IMR-90 (cell line): ENCODE results near the gene PRR5L. TPM values are rescaled to one million over a fixed set of nuclear protein-coding genes. Genes with fewer than 3 reads are reported as not detected.

ENCODE experiments used
- ATAC-seq: fragments of 200-7000 bp; cut with Tn5 transposase; 2 replicates; pipeline ENCODE4 v1.9.1; 2020; ENCODE audit warnings: low read depth, mild to moderate bottlenecking, moderate library complexity
- BruUV-seq: library from RNA; stranded (reverse); fragments of 400-500 nt; replicated peaks from 2 replicates; lab custom pipeline; 2021; lab: Mats Ljungman, UMichigan
- CTCF ChIA-PET: fragments of 300-600 bp; formaldehyde crosslinking; extraction: SDS; loops from one replicate; lab custom pipeline; 2021; ENCODE audit warnings: antibody characterized with exemption; lab: Yijun Ruan, JAX
- POLR2A ChIA-PET: fragments of 300-600 bp; sonication (Branson Sonifier 250); formaldehyde crosslinking; loops from one replicate; lab custom pipeline; 2022; ENCODE audit warnings: antibody characterized with exemption; ENCODE audit not compliant: unreplicated experiment; lab: Charles Lee
- DNase-seq: peaks from one replicate; pipeline ENCODE4 v3.0.0; 2013
- H2AFZ ChIP-seq: replicated peaks from 2 replicates; pipeline ENCODE3; 2013; ENCODE audit warnings: low read length, mild to moderate bottlenecking; ENCODE audit not compliant: poor library complexity
- H2AK5ac ChIP-seq: 2 replicates; pipeline ENCODE4 v1.6.1; 2013; ENCODE audit warnings: low read depth, low read length, inconsistent platforms
- H2AK9ac ChIP-seq: replicated peaks from 2 replicates; pipeline ENCODE3; 2013; ENCODE audit warnings: mild to moderate bottlenecking, low read depth, low read length, moderate library complexity; ENCODE audit not compliant: poor library complexity
- H2BK120ac ChIP-seq: 2 replicates; pipeline ENCODE4 v1.6.1; 2013; ENCODE audit warnings: low read depth, low read length, inconsistent platforms
- H2BK15ac ChIP-seq: 3 replicates; pipeline ENCODE4 v1.6.1; 2013; ENCODE audit warnings: low read depth, low read length, inconsistent platforms
- H2BK20ac ChIP-seq: 2 replicates; pipeline ENCODE4 v1.6.1; 2013; ENCODE audit warnings: low read depth, mild to moderate bottlenecking, inconsistent platforms, low read length, moderate library complexity
- H2BK5ac ChIP-seq: 2 replicates; pipeline ENCODE4 v1.6.1; 2013; ENCODE audit warnings: mild to moderate bottlenecking, low read depth, low read length, inconsistent platforms; ENCODE audit not compliant: poor library complexity, severe bottlenecking
- H3K14ac ChIP-seq: replicated peaks from 2 replicates; pipeline ENCODE4 v1.6.1; 2013; ENCODE audit warnings: low read depth, low read length, inconsistent platforms
- H3K18ac ChIP-seq: 2 replicates; pipeline ENCODE4 v1.6.1; 2013; ENCODE audit warnings: low read depth, low read length, control low read depth
- H3K23ac ChIP-seq: 2 replicates; pipeline ENCODE4 v1.6.1; 2013; ENCODE audit warnings: low read depth, low read length, inconsistent platforms
- H3K27ac ChIP-seq: 2 replicates; pipeline ENCODE4 v1.5.1; 2013; ENCODE audit warnings: mild to moderate bottlenecking, control low read depth, low read length; ENCODE audit not compliant: insufficient read depth
- H3K27me3 ChIP-seq: 2 replicates; pipeline ENCODE4 v1.6.1; 2013; ENCODE audit warnings: low read length; ENCODE audit not compliant: control insufficient read depth, insufficient read depth
- H3K36me3 ChIP-seq: 2 replicates; pipeline ENCODE4 v1.6.1; 2013; ENCODE audit warnings: low read length, mixed read lengths; ENCODE audit not compliant: control insufficient read depth, insufficient read depth
- H3K4ac ChIP-seq: 2 replicates; pipeline ENCODE4 v1.6.1; 2013; ENCODE audit warnings: low read depth, low read length, inconsistent platforms
- H3K4me1 ChIP-seq: 2 replicates; pipeline ENCODE4 v1.6.1; 2013; ENCODE audit warnings: low read length, mixed read lengths; ENCODE audit not compliant: control insufficient read depth, insufficient read depth
- H3K4me2 ChIP-seq: 2 replicates; pipeline ENCODE4 v1.6.1; 2013; ENCODE audit warnings: low read depth, mild to moderate bottlenecking, control low read depth, low read length, moderate library complexity
- H3K4me3 ChIP-seq: 2 replicates; pipeline ENCODE4 v1.5.1; 2013; ENCODE audit warnings: low read depth, mild to moderate bottlenecking, control low read depth, low read length, moderate library complexity; ENCODE audit not compliant: insufficient read depth
- H3K56ac ChIP-seq: 2 replicates; pipeline ENCODE4 v1.6.1; 2013; ENCODE audit warnings: low read length, inconsistent platforms; ENCODE audit not compliant: insufficient read depth; ENCODE audit errors: extremely low read depth
- H3K79me1 ChIP-seq, 2 experiments: 2 replicates each; pipeline ENCODE4 v1.6.1; 2013; ENCODE audit warnings: low read length in 2 of 2, inconsistent platforms in 1 of 2, low read depth in 1 of 2
- H3K9ac ChIP-seq: 2 replicates; pipeline ENCODE4 v1.6.1; 2013; ENCODE audit warnings: low read depth, low read length, control low read depth
- H3K9me1 ChIP-seq: 2 replicates; pipeline ENCODE4 v1.6.1; 2013; ENCODE audit warnings: low read length, inconsistent platforms; ENCODE audit not compliant: insufficient read depth
- H3K9me3 ChIP-seq: 2 replicates; pipeline ENCODE4 v1.6.1; 2013; ENCODE audit warnings: low read length; ENCODE audit not compliant: control insufficient read depth, insufficient read depth
- H4K20me1 ChIP-seq: 2 replicates; pipeline ENCODE4 v1.6.1; 2013; ENCODE audit warnings: low read length, inconsistent platforms; ENCODE audit not compliant: insufficient read depth
- H4K5ac ChIP-seq: 2 replicates; pipeline ENCODE4 v1.6.1; 2013; ENCODE audit warnings: mild to moderate bottlenecking, low read depth, low read length, control low read depth
- H4K8ac ChIP-seq, 2 experiments: 2 replicates each; pipeline ENCODE4 v1.6.1; 2013; ENCODE audit warnings: low read depth in 2 of 2, low read length in 2 of 2, control low read depth in 1 of 2, inconsistent platforms in 1 of 2
- H4K91ac ChIP-seq: 2 replicates; pipeline ENCODE4 v1.6.1; 2013; ENCODE audit warnings: low read depth, low read length, inconsistent platforms; ENCODE audit not compliant: insufficient read depth
- CEBPB ChIP-seq: IDR thresholded peaks from 2 replicates; pipeline ENCODE4 v1.6.1; 2012; ENCODE audit warnings: low read depth, low read length, improper control_type of control experiment
- FOS ChIP-seq: fragments of 150-350 bp; IDR thresholded peaks from 2 replicates; pipeline ENCODE4 v1.6.1; 2016; ENCODE audit warnings: low read depth, low read length
- MAFK ChIP-seq: IDR thresholded peaks from 2 replicates; pipeline ENCODE4 v1.6.1; 2012; ENCODE audit warnings: low read depth, low read length, improper control_type of control experiment
- MAZ ChIP-seq: IDR thresholded peaks from 2 replicates; pipeline ENCODE4 v1.6.1; 2012; ENCODE audit warnings: low read depth, mild to moderate bottlenecking, low read length, improper control_type of control experiment, moderate library complexity, borderline replicate concordance
- MXI1 ChIP-seq: IDR thresholded peaks from 2 replicates; pipeline ENCODE4 v1.6.1; 2012; ENCODE audit warnings: low read depth, mild to moderate bottlenecking, low read length, moderate library complexity, borderline replicate concordance
- NFE2L2 ChIP-seq: fragments of 150-350 bp; IDR thresholded peaks from 2 replicates; pipeline ENCODE4 v1.6.1; 2016; ENCODE audit warnings: low read depth, mild to moderate bottlenecking, low read length
- POLR2A ChIP-seq: IDR thresholded peaks from 2 replicates; pipeline ENCODE4 v1.6.1; 2012; ENCODE audit warnings: mild to moderate bottlenecking, low read depth, low read length
- RAD21 ChIP-seq: IDR thresholded peaks from 2 replicates; pipeline ENCODE4 v1.6.1; 2012; ENCODE audit warnings: low read length, improper control_type of control experiment
- RCOR1 ChIP-seq: IDR thresholded peaks from 2 replicates; pipeline ENCODE4 v1.6.1; 2012; ENCODE audit warnings: mild to moderate bottlenecking, low read length, improper control_type of control experiment; ENCODE audit not compliant: insufficient replicate concordance
- RFX5 ChIP-seq: IDR thresholded peaks from 2 replicates; pipeline ENCODE4 v1.8.0; 2012; ENCODE audit warnings: low read depth, mild to moderate bottlenecking, low read length, moderate library complexity
- SMC3 ChIP-seq: fragments of 150-350 bp; IDR thresholded peaks from 2 replicates; pipeline ENCODE4 v1.6.1; 2016; ENCODE audit warnings: low read depth, mild to moderate bottlenecking, antibody characterized with exemption, low read length, moderate library complexity
- WGBS, 2 experiments: methylation state at CpG; one replicate each; pipeline versions ENCODE4 v1.1.5 to v1.1.7; 2013; ENCODE audit warnings: missing lambda C conversion rate in 2 of 2; ENCODE audit not compliant: insufficient read length in 1 of 2; ENCODE audit errors: extremely low coverage in 2 of 2; 5-methylcytosine and 5-hydroxymethylcytosine counted together
- dilution Hi-C: fragments of 300-500 bp; cut with HindIII; formaldehyde crosslinking; loops from one replicate; pipeline ENCODE4 v1.14.3; 2018; ENCODE audit warnings: low sequenced_read_pairs; ENCODE audit not compliant: unreplicated experiment
- in situ Hi-C: fragments of 300-500 bp; cut with MboI; formaldehyde crosslinking; loops from 3 replicates; pipeline ENCODE4 v1.14.3; 2019; ENCODE audit warnings: low sequenced_read_pairs, inconsistent platforms, mixed read lengths
- intact Hi-C: fragments of 100-400 bp; cut with micrococcal nuclease; formaldehyde crosslinking; loops from 2 replicates; pipeline ENCODE4 v1.10.0; 2022
- polyA plus RNA-seq, 3 experiments: library from polyadenylated mRNA; depleted of rRNA; stranded (reverse); fragments of >200 nt; gene quantifications; 2 replicates each; pipeline ENCODE4 v1.2.3, GENCODE V29; 2012; ENCODE audit warnings: low replicate concordance in 1 of 3
- total RNA-seq: library from RNA; depleted of rRNA; stranded (reverse); fragments of >200 nt; gene quantifications from 2 replicates; pipeline ENCODE4 v1.2.3, GENCODE V29; 2012
- TF ChIP-seq, protein P1 (sequence below): fragments of 150-350 bp; IDR thresholded peaks from 2 replicates; pipeline ENCODE4 v1.6.1; 2017; ENCODE audit warnings: mild to moderate bottlenecking, antibody characterized with exemption, low read length, low read depth

The PRR5L gene
- total and polyA plus RNA-seq, 2 of the 4 experiments (the other 2 are of a cell fraction) = 2.9 to 3.6 TPM

DNA sequence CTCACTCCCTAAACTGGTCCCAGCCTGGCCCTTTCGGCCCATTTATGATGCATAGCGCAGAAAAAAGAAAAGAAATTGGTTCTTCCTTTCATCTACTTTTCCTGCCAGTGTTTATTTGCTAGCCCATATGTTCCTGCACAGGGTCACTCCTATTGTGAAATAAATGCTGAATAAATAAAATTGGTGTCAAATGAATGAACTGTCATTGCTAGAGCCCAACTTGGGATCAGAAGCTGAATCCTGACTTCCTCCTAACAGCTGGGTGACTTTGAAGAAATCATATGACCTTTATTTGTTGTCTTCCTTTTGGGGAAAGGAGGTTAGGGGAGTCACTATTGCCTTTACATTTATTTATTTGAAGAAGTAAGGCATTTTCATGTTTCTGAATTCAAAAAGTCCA is 92.0 kb downstream of the PRR5L start:
- dilution Hi-C loops = no loop called here
- POLR2A ChIA-PET = interaction anchor here (0.5 kb wide), 1 partner anchor 12 kb away, joined by 4 read pairs; no protein-coding TSS in a partner anchor
- H3K56ac ChIP-seq = no peak overlapping the region

More for the DNA sequence above, 92.0 kb downstream of the PRR5L start:
- ATAC-seq (no peak), DNase-seq (no peak)
- H4K8ac ChIP-seq = no peak overlapping the region
- no peak overlapping the region for H2BK120ac ChIP-seq
- no peak overlapping the region for H3K4me2 ChIP-seq
- no peaks in the 10 kb centered on the region for H3K36me3 ChIP-seq
- H3K27ac ChIP-seq = no peak overlapping the region
- H3K27me3 ChIP-seq = no peaks in the 10 kb centered on the region; the same call in 1 of the 2 replicates
- H3K4me1 ChIP-seq = peaks cover 4% of the 10 kb centered on the region; the same call in 1 of the 2 replicates
- H4K91ac ChIP-seq = no peak overlapping the region
- no peak overlapping the region for H2BK5ac ChIP-seq
- in situ Hi-C loops = no loop called here
- peaks cover 11 to 14% of the 10 kb centered on the region in 2 experiments for H3K79me1 ChIP-seq
- H3K9ac ChIP-seq = no peak overlapping the region
- H2BK15ac ChIP-seq = no peak overlapping the region
- no peak overlapping the region for H3K4ac ChIP-seq
- CTCF ChIA-PET = no interaction called here
- H2AK9ac ChIP-seq = no peak overlapping the region
- H3K9me3 ChIP-seq = no peaks in the 10 kb centered on the region
- peaks cover 14% of the 10 kb centered on the region; the same call in 1 of the 2 replicates for H4K20me1 ChIP-seq
- no peak overlapping the region for H2AFZ ChIP-seq
- WGBS, 2 experiments = no CpG with 5 or more reads among the region's 2 CpGs
- H3K4me3 ChIP-seq = no peak overlapping the region
- no peak overlapping the region for H2BK20ac ChIP-seq
- H3K9me1 ChIP-seq = peaks cover 14% of the 10 kb centered on the region
- TF ChIP-seq CEBPB (no peak), RFX5 (no peak), MAZ (no peak), SMC3 (no peak), POLR2A (no peak), MAFK (no peak), NFE2L2 (no peak), MXI1 (no peak), FOS (no peak), RAD21 (no peak), RCOR1 (no peak)
- TF ChIP-seq, protein P1, sequence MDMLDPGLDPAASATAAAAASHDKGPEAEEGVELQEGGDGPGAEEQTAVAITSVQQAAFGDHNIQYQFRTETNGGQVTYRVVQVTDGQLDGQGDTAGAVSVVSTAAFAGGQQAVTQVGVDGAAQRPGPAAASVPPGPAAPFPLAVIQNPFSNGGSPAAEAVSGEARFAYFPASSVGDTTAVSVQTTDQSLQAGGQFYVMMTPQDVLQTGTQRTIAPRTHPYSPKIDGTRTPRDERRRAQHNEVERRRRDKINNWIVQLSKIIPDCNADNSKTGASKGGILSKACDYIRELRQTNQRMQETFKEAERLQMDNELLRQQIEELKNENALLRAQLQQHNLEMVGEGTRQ = no peak
- no peak overlapping the region for H3K18ac ChIP-seq
- no peak overlapping the region for H2AK5ac ChIP-seq
- no peak overlapping the region for H3K23ac ChIP-seq
- no peak overlapping the region for H3K14ac ChIP-seq
- intact Hi-C loops = no loop called here
- H4K5ac ChIP-seq = no peak overlapping the region
- no TSS peak for BruUV-seq
